A673 (cell line): ENCODE data around the gene FAM174B. TPM values are rescaled to one million over a fixed set of nuclear protein-coding genes. Genes with fewer than 3 reads are reported as not detected.

Experiments used
- BruUV-seq: library from RNA; stranded (reverse); fragments of 400-500 nt; replicated peaks from 2 replicates; lab custom pipeline; 2021; lab: Mats Ljungman, UMichigan
- CTCF ChIA-PET: fragments of 300-600 bp; sonication (Branson Sonifier 250); formaldehyde crosslinking; loops from one replicate; lab custom pipeline; 2022; ENCODE audit warnings: antibody characterized with exemption; lab: Charles Lee
- POLR2A ChIA-PET: fragments of 300-600 bp; sonication (Branson Sonifier 250); formaldehyde crosslinking; loops from one replicate; lab custom pipeline; 2022; ENCODE audit warnings: antibody characterized with exemption; ENCODE audit not compliant: low non-redundant PET; lab: Charles Lee
- DNase-seq: peaks from one replicate; pipeline ENCODE4 v3.0.0-alpha.2; 2015; ENCODE audit warnings: low spot score
- H3K27ac ChIP-seq: fragments of 200-600 bp; sonication (generic); 2 replicates; pipeline ENCODE4 v1.5.1; 2016; ENCODE audit warnings: mixed run types, low read depth, mild to moderate bottlenecking, mixed read lengths, antibody characterized with exemption, low read length; ENCODE audit not compliant: poor library complexity, severe bottlenecking
- H3K27me3 ChIP-seq: fragments of 200-600 bp; sonication (generic); replicated peaks from 2 replicates; pipeline ENCODE4 v1.6.1; 2017; ENCODE audit warnings: mixed run types, low read depth, mild to moderate bottlenecking, mixed read lengths, antibody characterized with exemption, low read length; ENCODE audit not compliant: insufficient read depth, poor library complexity
- H3K36me3 ChIP-seq: fragments of 200-600 bp; sonication (generic); 2 replicates; pipeline ENCODE4 v1.6.1; 2016; ENCODE audit warnings: mixed run types, mild to moderate bottlenecking, mixed read lengths, antibody characterized with exemption, low read length; ENCODE audit not compliant: insufficient read depth, poor library complexity, severe bottlenecking
- H3K4me1 ChIP-seq: fragments of 200-600 bp; sonication (generic); 2 replicates; pipeline ENCODE4 v1.6.1; 2017; ENCODE audit warnings: mixed run types, mild to moderate bottlenecking, mixed read lengths, antibody characterized with exemption, low read length; ENCODE audit not compliant: insufficient read depth, poor library complexity, severe bottlenecking
- H3K4me3 ChIP-seq: fragments of 200-600 bp; sonication (generic); 2 replicates; pipeline ENCODE4 v1.5.1; 2016; ENCODE audit warnings: low read depth, mixed run types, mild to moderate bottlenecking, mixed read lengths, low read length; ENCODE audit not compliant: poor library complexity, severe bottlenecking
- H3K9me3 ChIP-seq: fragments of 200-600 bp; sonication (generic); 2 replicates; pipeline ENCODE4 v1.6.1; 2016; ENCODE audit warnings: mixed run types, low read depth, mild to moderate bottlenecking, mixed read lengths, antibody characterized with exemption, low read length; ENCODE audit not compliant: poor library complexity, severe bottlenecking
- EZH2 ChIP-seq: fragments of 200-600 bp; sonication (generic); IDR thresholded peaks from 2 replicates; pipeline ENCODE4 v1.6.1; 2017; ENCODE audit warnings: borderline replicate concordance, low read depth, mild to moderate bottlenecking, mixed read lengths, antibody characterized with exemption, low read length; ENCODE audit not compliant: poor library complexity, severe bottlenecking
- intact Hi-C: fragments of 100-400 bp; cut with micrococcal nuclease; formaldehyde crosslinking; loops from one replicate; pipeline ENCODE4 v1.10.0; 2022; ENCODE audit not compliant: unreplicated experiment
- total RNA-seq: library from RNA; stranded (reverse); gene quantifications from 2 replicates; pipeline ENCODE4 v1.2.3, GENCODE V29; 2021
- TF ChIP-seq, protein P1 (sequence below): fragments of 300-800, 200-600 bp; sonication (generic); conservative IDR thresholded peaks from 2 replicates; pipeline ENCODE4 v1.5.1; 2017; ENCODE audit warnings: low read depth, mild to moderate bottlenecking, antibody characterized with exemption, low read length, moderate library complexity, mixed read lengths

The FAM174B gene
- total RNA-seq, 1 experiment from 2014 or later = 3.7 TPM

DNA sequence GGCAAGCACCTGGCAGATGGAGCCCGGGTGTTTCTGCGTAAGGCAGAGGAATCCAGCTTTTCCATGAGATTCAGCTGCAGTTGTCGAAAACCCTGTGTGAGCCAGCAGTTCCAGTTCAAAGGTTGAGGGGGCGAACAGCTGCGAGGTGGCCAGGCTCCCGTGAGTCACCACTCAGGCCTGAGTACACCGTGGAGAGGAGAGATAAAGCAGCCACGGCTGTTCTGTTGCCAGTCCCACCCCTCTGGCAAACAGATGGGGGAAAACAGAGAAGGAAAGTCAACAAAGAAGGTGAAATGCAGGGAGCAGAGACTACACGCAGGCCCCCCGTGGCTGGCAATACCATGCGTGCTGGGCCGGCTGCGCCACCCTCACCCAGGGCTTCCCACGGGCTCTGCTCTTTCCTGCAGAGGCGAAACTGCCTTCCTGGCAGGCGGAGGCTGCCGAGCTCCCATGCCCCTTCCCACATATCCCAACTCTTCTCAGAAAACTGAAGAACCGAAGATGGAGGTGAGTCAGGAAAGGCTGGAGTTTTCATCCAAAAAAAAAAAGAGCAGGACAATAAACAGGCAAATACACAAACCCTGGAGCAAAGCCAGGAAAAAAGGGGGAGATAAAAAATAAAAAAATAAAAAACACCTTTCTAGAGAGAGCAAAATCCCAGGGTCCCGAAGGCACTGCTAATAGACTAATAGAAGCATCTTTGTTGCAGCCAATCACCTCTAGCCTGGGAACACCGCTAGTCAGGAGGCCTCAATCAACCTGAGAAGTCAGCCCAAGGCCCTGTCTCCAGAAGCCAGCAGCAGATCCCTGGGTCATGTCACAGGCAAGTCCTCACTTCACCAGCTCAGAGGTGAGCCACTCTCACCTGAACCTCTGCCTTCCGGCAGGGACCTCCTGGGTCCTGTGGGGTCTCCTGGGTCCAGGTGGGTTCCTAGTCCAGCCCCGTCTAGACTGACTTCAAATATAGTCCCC is 37.7 kb downstream of the FAM174B start:
- H3K4me3 ChIP-seq = no peak overlapping the region
- no peaks in the 10 kb centered on the region for H3K4me1 ChIP-seq
- H3K27ac ChIP-seq = no peak overlapping the region
- BruUV-seq = no TSS peak
- CTCF ChIA-PET = interaction anchor here (1.0 kb wide), 1 partner anchor 97 kb away, joined by 3 read pairs; no protein-coding TSS in a partner anchor
- DNase-seq = no peak
- POLR2A ChIA-PET = no interaction called here
- H3K27me3 ChIP-seq = no peaks in the 10 kb centered on the region
- H3K9me3 ChIP-seq = no peaks in the 10 kb centered on the region
- no peak for TF ChIP-seq EZH2
- TF ChIP-seq, protein P1, sequence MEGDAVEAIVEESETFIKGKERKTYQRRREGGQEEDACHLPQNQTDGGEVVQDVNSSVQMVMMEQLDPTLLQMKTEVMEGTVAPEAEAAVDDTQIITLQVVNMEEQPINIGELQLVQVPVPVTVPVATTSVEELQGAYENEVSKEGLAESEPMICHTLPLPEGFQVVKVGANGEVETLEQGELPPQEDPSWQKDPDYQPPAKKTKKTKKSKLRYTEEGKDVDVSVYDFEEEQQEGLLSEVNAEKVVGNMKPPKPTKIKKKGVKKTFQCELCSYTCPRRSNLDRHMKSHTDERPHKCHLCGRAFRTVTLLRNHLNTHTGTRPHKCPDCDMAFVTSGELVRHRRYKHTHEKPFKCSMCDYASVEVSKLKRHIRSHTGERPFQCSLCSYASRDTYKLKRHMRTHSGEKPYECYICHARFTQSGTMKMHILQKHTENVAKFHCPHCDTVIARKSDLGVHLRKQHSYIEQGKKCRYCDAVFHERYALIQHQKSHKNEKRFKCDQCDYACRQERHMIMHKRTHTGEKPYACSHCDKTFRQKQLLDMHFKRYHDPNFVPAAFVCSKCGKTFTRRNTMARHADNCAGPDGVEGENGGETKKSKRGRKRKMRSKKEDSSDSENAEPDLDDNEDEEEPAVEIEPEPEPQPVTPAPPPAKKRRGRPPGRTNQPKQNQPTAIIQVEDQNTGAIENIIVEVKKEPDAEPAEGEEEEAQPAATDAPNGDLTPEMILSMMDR = no peak
- intact Hi-C loops = no loop called here
- H3K36me3 ChIP-seq = no peaks in the 10 kb centered on the region

DNA sequence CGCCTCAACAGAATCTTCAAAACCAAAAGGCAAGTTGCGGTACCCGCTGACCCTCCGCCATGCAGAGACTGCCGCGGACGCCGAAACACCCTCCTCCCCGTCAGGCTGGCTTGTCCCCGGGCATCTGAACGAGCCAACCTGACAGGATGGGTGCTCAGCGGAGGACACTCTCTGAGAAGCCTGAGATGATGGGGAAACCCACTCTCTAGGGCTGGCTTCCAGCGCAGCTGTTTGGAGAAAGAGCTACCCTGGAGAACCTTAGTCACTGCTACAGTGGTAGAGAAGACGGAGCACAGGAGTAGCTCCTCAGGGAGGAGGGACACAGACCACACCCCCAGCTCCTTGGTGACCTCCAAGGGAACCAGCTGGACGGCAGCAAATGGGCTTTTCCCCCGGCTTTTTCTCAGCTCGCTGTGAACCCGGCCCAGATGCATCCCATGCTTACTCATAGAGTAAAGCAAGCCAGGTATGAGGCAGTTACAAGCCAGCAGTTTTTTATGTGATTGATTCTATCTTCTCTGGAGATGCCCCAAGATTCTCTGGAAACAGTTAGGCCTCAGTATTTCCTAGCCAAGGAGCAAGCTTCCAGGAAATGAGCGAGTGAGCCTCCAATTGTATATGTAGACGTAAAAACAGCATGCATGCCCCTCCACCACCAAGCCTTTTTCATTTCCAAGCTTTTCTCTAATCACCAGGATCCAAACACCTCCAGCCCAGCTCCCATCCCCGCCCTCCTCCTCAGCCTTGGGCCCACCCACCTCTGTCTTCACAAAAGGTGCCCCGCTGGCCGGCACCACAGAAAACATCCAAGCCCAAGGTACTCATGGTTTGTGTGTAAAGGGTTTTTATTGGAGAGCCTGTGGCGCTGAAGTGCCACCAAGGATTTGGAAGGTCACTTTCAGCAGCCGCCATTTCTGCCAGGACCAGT is 38.7 kb downstream of the FAM174B start:
- H3K27ac ChIP-seq = no peak overlapping the region
- no peaks in the 10 kb centered on the region for H3K9me3 ChIP-seq
- ChIA-PET CTCF (no interaction called here), POLR2A (no interaction called here)
- intact Hi-C loops = no loop called here
- DNase-seq = no peak
- TF ChIP-seq, protein P1 = no peak
- no peak for TF ChIP-seq EZH2
- BruUV-seq = no TSS peak
- H3K36me3 ChIP-seq = no peaks in the 10 kb centered on the region
- no peaks in the 10 kb centered on the region for H3K27me3 ChIP-seq
- no peaks in the 10 kb centered on the region for H3K4me1 ChIP-seq
- H3K4me3 ChIP-seq = no peak overlapping the region
